HG03025 (cell line): ENCODE results near the gene ST3GAL3.
"Not testable (repeated sequence)": the region's sequence is repeated elsewhere in the genome, so short reads cannot be mapped to it uniquely, and the experiment has no call there.

ENCODE experiments used
- ATAC-seq: cut with Tn5 transposase; IDR thresholded peaks from one replicate; pipeline ENCODE4 v1.9.1; 2021; ENCODE audit warnings: mild to moderate bottlenecking, moderate library complexity; ENCODE audit not compliant: unreplicated experiment, low FRiP score

ST3GAL3 gene

GRCh38 chr1:43814401-43814800 lies 107.1 kb downstream of the ST3GAL3 start:
- no peak for ATAC-seq

- no peak for ATAC-seq
These were observed 110.1 kb downstream of the ST3GAL3 start for GRCh38 chr1:43817304-43817939.

GRCh38 chr1:43818691-43819090 lies 111.4 kb downstream of the ST3GAL3 start:
- ATAC-seq, result no peak

GRCh38 chr1:43819357-43819756 lies 112.0 kb downstream of the ST3GAL3 start:
- no peak for ATAC-seq

GRCh38 chr1:43821471-43821870 lies 114.1 kb downstream of the ST3GAL3 start:
- ATAC-seq, result no peak

GRCh38 chr1:43822040-43822690 lies 114.8 kb downstream of the ST3GAL3 start:
- no peak for ATAC-seq

GRCh38 chr1:43824795-43825194 lies 117.5 kb downstream of the ST3GAL3 start:
- no peak for ATAC-seq

GRCh38 chr1:43828574-43828973 lies 121.2 kb downstream of the ST3GAL3 start:
- ATAC-seq, result no peak

- no peak for ATAC-seq
These were observed 123.5 kb downstream of the ST3GAL3 start for GRCh38 chr1:43830802-43831201.

- ATAC-seq, result no peak
These were observed 124.5 kb downstream of the ST3GAL3 start for GRCh38 chr1:43831851-43832250.

- no peak for ATAC-seq
These were observed 124.9 kb downstream of the ST3GAL3 start for GRCh38 chr1:43832255-43832654.

GRCh38 chr1:43832998-43833397 lies 125.7 kb downstream of the ST3GAL3 start:
- no peak for ATAC-seq

- not testable (repeated sequence) for ATAC-seq
These were observed 126.6 kb downstream of the ST3GAL3 start for GRCh38 chr1:43833902-43834279.

GRCh38 chr1:43834280-43835081 lies 127.1 kb downstream of the ST3GAL3 start:
- no peak for ATAC-seq

GRCh38 chr1:43835082-43836021 lies 128.0 kb downstream of the ST3GAL3 start:
- no peak for ATAC-seq

GRCh38 chr1:43836267-43836951 lies 129.1 kb downstream of the ST3GAL3 start:
- no peak for ATAC-seq

GRCh38 chr1:43839056-43839455 lies 131.7 kb downstream of the ST3GAL3 start:
- ATAC-seq, result no peak

GRCh38 chr1:43841321-43842174 lies 134.2 kb downstream of the ST3GAL3 start:
- no peak for ATAC-seq

GRCh38 chr1:43842175-43842498 lies 134.8 kb downstream of the ST3GAL3 start:
- no peak for ATAC-seq
